Endothelial cell of umbilical vein (primary cell): ENCODE data around the gene HTT. TPM values are rescaled to one million over a fixed set of nuclear protein-coding genes. Genes with fewer than 3 reads are reported as not detected.

Source experiments
- BruUV-seq: library from RNA; stranded (reverse); fragments of 400-500 nt; replicated peaks from 2 replicates; lab custom pipeline; 2021; lab: Mats Ljungman, UMichigan
- CTCF ChIA-PET: fragments of 300-600, 350-600 bp; sonication (Branson Sonifier 250); formaldehyde crosslinking; loops from one replicate; lab custom pipeline; 2021; ENCODE audit warnings: antibody characterized with exemption, inconsistent platforms; lab: Charles Lee
- POLR2A ChIA-PET: fragments of 300-600, 350-600 bp; sonication (Branson Sonifier 250); formaldehyde crosslinking; loops from one replicate; lab custom pipeline; 2021; ENCODE audit warnings: antibody characterized with exemption, inconsistent platforms; lab: Charles Lee
- DNase-seq: peaks from one replicate; pipeline ENCODE4 v3.0.0-alpha.2; 2011; ENCODE audit warnings: low read depth, low spot score
- FAIRE-seq: peaks from 2 replicates; lab custom pipeline; 2011; peaks lifted over from hg19 to GRCh38; lab: Jason Lieb, UNC
- H2AFZ ChIP-seq: 2 replicates; pipeline ENCODE4 v1.6.0; 2012; ENCODE audit warnings: low read depth, low read length, control low read depth, inconsistent platforms
- H3K27ac ChIP-seq: 2 replicates; pipeline ENCODE4 v1.5.1; 2011; ENCODE audit warnings: low read depth, mild to moderate bottlenecking, control low read depth, low read length, moderate library complexity; ENCODE audit not compliant: insufficient read depth
- H3K27me3 ChIP-seq, 2 experiments: 2 replicates each; pipeline versions ENCODE4 v1.6.0 to v1.6.1; 2011; ENCODE audit warnings: low read length in 2 of 2, mixed read lengths in 1 of 2; ENCODE audit not compliant: control insufficient read depth in 2 of 2, insufficient read depth in 2 of 2
- H3K36me3 ChIP-seq, 2 experiments: 2 replicates in 1 of 2; 3 replicates in 1 of 2; pipeline ENCODE4 v1.5.1; 2011; ENCODE audit warnings: low read length in 2 of 2, mild to moderate bottlenecking in 1 of 2, moderate library complexity in 1 of 2; ENCODE audit not compliant: control insufficient read depth in 2 of 2, insufficient read depth in 2 of 2; ENCODE audit errors: extremely low read depth in 1 of 2
- H3K4me1 ChIP-seq: 3 replicates; pipeline ENCODE4 v1.5.1; 2011; ENCODE audit warnings: mild to moderate bottlenecking, low read length; ENCODE audit not compliant: control insufficient read depth, insufficient read depth; ENCODE audit errors: extremely low read depth
- H3K4me2 ChIP-seq: 2 replicates; pipeline ENCODE4 v1.6.1; 2011; ENCODE audit warnings: low read length, control low read depth, mixed read lengths; ENCODE audit not compliant: insufficient read depth
- H3K4me3 ChIP-seq, 3 experiments: fragments of 200-600 bp in 1 of 3; sonication (generic), shearing (Covaris generic) in 1 of 3; replicated peaks in 1 of 3; 2 replicates each; pipeline ENCODE4 v1.5.1; 2011 to 2016; ENCODE audit warnings: control low read depth in 3 of 3, low read length in 3 of 3, mild to moderate bottlenecking in 2 of 3, inconsistent platforms in 1 of 3, low read depth in 1 of 3, moderate library complexity in 1 of 3; ENCODE audit not compliant: insufficient read depth in 1 of 3
- H3K79me2 ChIP-seq: 2 replicates; pipeline ENCODE4 v1.6.0; 2012; ENCODE audit warnings: low read length, inconsistent platforms; ENCODE audit not compliant: control insufficient read depth, insufficient read depth
- H3K9ac ChIP-seq: replicated peaks from 2 replicates; pipeline ENCODE3; 2011; ENCODE audit warnings: low read length, control low read depth; ENCODE audit not compliant: insufficient read depth; ENCODE audit errors: extremely low read depth
- H3K9me1 ChIP-seq: replicated peaks from 3 replicates; pipeline ENCODE4 v1.6.0; 2011; ENCODE audit warnings: mild to moderate bottlenecking, low read length; ENCODE audit not compliant: control insufficient read depth, insufficient read depth; ENCODE audit errors: extremely low read depth
- H3K9me3 ChIP-seq: replicated peaks from 2 replicates; pipeline ENCODE4 v1.5.1; 2012; ENCODE audit warnings: low read length, inconsistent platforms; ENCODE audit not compliant: control insufficient read depth, insufficient read depth
- H4K20me1 ChIP-seq: replicated peaks from 2 replicates; pipeline ENCODE3; 2011; ENCODE audit warnings: mild to moderate bottlenecking, low read length; ENCODE audit not compliant: control insufficient read depth, insufficient read depth; ENCODE audit errors: extremely low read depth
- CTCF ChIP-seq, 2 donors: IDR thresholded peaks; 1 replicate in 1 of 2; 2 replicates in 1 of 2; pipeline ENCODE4 v1.5.1; 2011; ENCODE audit warnings: low read length in 2 of 2, mild to moderate bottlenecking in 2 of 2, moderate library complexity in 2 of 2, control low read depth in 1 of 2, inconsistent platforms in 1 of 2, low read depth in 1 of 2; ENCODE audit not compliant: insufficient read depth in 1 of 2; ENCODE audit errors: extremely low read depth in 1 of 2
- EZH2 ChIP-seq: IDR thresholded peaks from 2 replicates; pipeline ENCODE4 v1.6.1; 2012; ENCODE audit warnings: borderline replicate concordance, low read depth, mild to moderate bottlenecking, moderate library complexity, low read length, inconsistent platforms; ENCODE audit not compliant: severe bottlenecking
- FOS ChIP-seq: IDR thresholded peaks from 2 replicates; pipeline ENCODE4 v1.6.1; 2011; ENCODE audit warnings: mild to moderate bottlenecking, low read length, moderate library complexity, borderline replicate concordance; ENCODE audit not compliant: insufficient read depth
- GATA2 ChIP-seq: IDR thresholded peaks from 2 replicates; pipeline ENCODE4 v1.7.0; 2011; ENCODE audit warnings: low read depth, mild to moderate bottlenecking, moderate library complexity, mixed read lengths, low read length; ENCODE audit not compliant: insufficient read length, insufficient read depth
- JUN ChIP-seq: IDR thresholded peaks from 2 replicates; pipeline ENCODE4 v1.6.1; 2011; ENCODE audit warnings: borderline replicate concordance, low read depth; ENCODE audit not compliant: insufficient read length, insufficient read depth
- MYC ChIP-seq: IDR thresholded peaks from one replicate; pipeline ENCODE4 v1.6.1; 2011; ENCODE audit warnings: mild to moderate bottlenecking, low read depth, low read length
- POLR2A ChIP-seq: IDR thresholded peaks from 2 replicates; pipeline ENCODE4 v1.6.1; 2012; ENCODE audit warnings: low read depth, mild to moderate bottlenecking, control low read depth, low read length
- POLR2AphosphoS5 ChIP-seq: IDR thresholded peaks from 2 replicates; pipeline ENCODE4 v1.6.1; 2012; ENCODE audit warnings: low read depth, mild to moderate bottlenecking, control low read depth, low read length, moderate library complexity; ENCODE audit not compliant: insufficient read depth
- dilution Hi-C: fragments of 300-500 bp; cut with MboI; formaldehyde crosslinking; loops from one replicate; pipeline ENCODE4 v1.15.0; 2019; ENCODE audit warnings: low sequenced_read_pairs; ENCODE audit not compliant: extremely low pct_ligation_motif_present
- intact Hi-C: fragments of 100-400 bp; cut with micrococcal nuclease; formaldehyde crosslinking; loops from one replicate; pipeline ENCODE4 v1.10.0; 2022
- polyA plus RNA-seq, 4 experiments: library from polyadenylated mRNA; depleted of rRNA in 3 of 4; stranded (reverse) in 3 of 4; unstranded in 1 of 4; fragments of >200 nt; gene quantifications; 2 replicates each; pipeline versions ENCODE4 v1.2.1 to v1.2.3, GENCODE V29; 2011 to 2012; ENCODE audit warnings: missing spikeins in 1 of 4
- total RNA-seq: library from RNA; stranded (reverse); gene quantifications from 2 replicates; pipeline ENCODE4 v1.2.3, GENCODE V29; 2021
- TF ChIP-seq, protein P1 (sequence below): IDR thresholded peaks from 2 replicates; pipeline ENCODE4 v1.6.1; 2011; ENCODE audit not compliant: insufficient read depth, insufficient read length

HTT gene
- total and polyA plus RNA-seq, 2 donors (not counting 3 experiments of a cell fraction or from before 2014, with no cell fraction given): 15.7 to 61.2 TPM

GRCh38 chr4:3211866-3212265, 137.4 kb downstream of the HTT start:
- Histone ChIP-seq H3K4me2 (no peak overlapping the region), H3K9me3 (no peaks in the 10 kb centered on the region), H2AFZ (no peak overlapping the region), H3K36me3 (peaks cover 16 to 39% of the 10 kb centered on the region in 2 experiments), H3K4me1 (peaks cover 2% of the 10 kb centered on the region), H3K9ac (no peak overlapping the region), H3K27ac (no peak overlapping the region), H3K27me3 (no peaks in the 10 kb centered on the region), H3K4me3 (no peak overlapping the region), H4K20me1 (no peaks in the 10 kb centered on the region), H3K79me2 (no peaks in the 10 kb centered on the region), H3K9me1 (no peaks in the 10 kb centered on the region)
- no peak for DNase-seq
- TF ChIP-seq POLR2A: no peak
- TF ChIP-seq POLR2AphosphoS5: no peak
- TF ChIP-seq, protein P1, sequence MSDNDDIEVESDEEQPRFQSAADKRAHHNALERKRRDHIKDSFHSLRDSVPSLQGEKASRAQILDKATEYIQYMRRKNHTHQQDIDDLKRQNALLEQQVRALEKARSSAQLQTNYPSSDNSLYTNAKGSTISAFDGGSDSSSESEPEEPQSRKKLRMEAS: no peak
- TF ChIP-seq FOS: no peak
- TF ChIP-seq GATA2: no peak
- TF ChIP-seq EZH2: no peak
- no peak for TF ChIP-seq CTCF (IDR thresholded peaks at IDR 0.05; ENCODE audit: extremely low read depth in 1 of 2, insufficient read depth in 1 of 2, low read depth in 1 of 2, low read length in 2 of 2)
- TF ChIP-seq JUN: no peak
- no peak for TF ChIP-seq MYC
- no TSS peak for BruUV-seq
- no peak for FAIRE-seq
- POLR2A ChIA-PET: no interaction called here
- dilution Hi-C loops: no loop called here
- CTCF ChIA-PET: interaction anchor here (1.0 kb wide), 1 partner anchor 10 kb away, joined by 3 read pairs; no protein-coding TSS in a partner anchor
- intact Hi-C loops: no loop called here
